GM19239 (cell line): ENCODE data around the gene STK4.
"Not testable (repeated sequence)": the region's sequence is repeated elsewhere in the genome, so short reads cannot be mapped to it uniquely, and the experiment has no call there.

Source experiments
- DNase-seq: peaks from one replicate; pipeline ENCODE4 v3.0.0; 2011; ENCODE audit warnings: low spot score; ENCODE audit not compliant: insufficient read length
- FAIRE-seq: peaks from 2 replicates; lab custom pipeline; 2011; peaks lifted over from hg19 to GRCh38; lab: Jason Lieb, UNC

Gene STK4

DNA sequence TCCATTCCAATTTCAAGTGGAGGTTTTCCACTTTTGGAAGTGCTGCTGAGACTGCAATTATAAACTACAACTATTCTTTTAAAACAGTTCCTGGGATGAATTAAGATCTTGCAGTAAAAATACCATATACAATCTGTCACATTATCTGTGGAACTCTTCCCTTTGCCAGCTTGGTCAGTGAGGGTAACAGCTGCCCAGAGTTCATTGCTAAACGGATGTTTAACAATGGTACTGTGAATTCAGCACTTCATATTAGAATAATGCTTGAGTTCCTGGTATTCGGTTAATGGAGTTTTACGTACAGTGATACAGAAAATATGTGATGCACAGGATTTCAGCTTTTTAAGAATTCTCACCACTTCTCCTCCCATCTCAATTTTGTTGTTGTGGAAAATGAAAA lies 83.1 kb downstream of the STK4 start:
- DNase-seq (no peak), FAIRE-seq (no peak)

GRCh38 chr20:45049904-45050471 lies 83.7 kb downstream of the STK4 start:
- peak; percentile 57 for FAIRE-seq
- no peak for DNase-seq

DNA sequence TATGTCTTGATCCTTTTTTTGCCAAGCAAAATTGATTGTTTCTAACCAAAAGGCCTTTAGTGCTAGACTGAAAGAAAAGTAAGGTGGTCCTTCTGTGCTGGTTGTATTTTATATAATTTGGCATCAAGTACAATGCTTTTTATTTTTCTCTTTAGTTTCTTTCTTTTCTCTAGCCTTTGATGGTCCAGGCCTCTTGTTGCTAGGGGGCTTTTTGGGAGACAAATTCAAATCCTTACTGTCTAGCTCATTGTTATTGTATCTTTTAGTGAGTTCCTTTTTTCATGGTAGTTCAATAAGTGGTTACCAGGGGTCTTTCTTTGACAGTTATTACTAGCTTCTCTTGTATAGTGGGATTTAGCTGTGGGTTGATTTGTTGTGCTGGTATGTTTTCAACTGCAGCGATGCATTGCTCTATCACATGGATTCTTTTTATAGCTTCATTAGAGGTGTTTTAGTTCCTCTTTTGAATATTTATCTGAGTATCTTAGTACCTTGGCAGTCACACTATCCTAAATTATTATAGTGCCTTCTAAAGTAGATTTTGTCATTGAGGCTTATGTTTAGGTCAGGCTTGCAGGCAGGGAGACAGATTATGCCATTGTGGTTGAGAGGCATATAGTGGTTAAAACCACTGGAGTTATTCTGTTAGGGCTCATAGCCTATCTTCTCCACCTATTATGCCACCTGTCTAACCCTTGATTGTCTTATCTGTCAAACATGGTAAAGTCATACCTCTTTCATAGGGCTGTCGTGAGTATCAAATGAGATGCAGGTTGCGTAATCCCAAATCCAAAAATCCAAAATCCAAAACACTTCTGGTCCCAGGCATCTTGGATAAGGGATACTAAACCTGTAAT lies 85.1 kb downstream of the STK4 start:
- FAIRE-seq (peak; percentile 26), DNase-seq (no peak)

- DNase-seq (peak; percentile 7), FAIRE-seq (peak; percentile 91)
Observed at GRCh38 chr20:45052698-45053429, 86.6 kb downstream of the STK4 start.

- DNase-seq (no peak), FAIRE-seq (no peak)
Observed at GRCh38 chr20:45053430-45054351, 87.4 kb downstream of the STK4 start.

GRCh38 chr20:45055056-45055455 lies 88.7 kb downstream of the STK4 start:
- peak; percentile 39 for FAIRE-seq
- DNase-seq: no peak

GRCh38 chr20:45056473-45057173 lies 90.3 kb downstream of the STK4 start:
- DNase-seq: no peak
- no peak for FAIRE-seq

GRCh38 chr20:45058168-45058850 lies 92.0 kb downstream of the STK4 start:
- DNase-seq (no peak), FAIRE-seq (no peak)

DNA sequence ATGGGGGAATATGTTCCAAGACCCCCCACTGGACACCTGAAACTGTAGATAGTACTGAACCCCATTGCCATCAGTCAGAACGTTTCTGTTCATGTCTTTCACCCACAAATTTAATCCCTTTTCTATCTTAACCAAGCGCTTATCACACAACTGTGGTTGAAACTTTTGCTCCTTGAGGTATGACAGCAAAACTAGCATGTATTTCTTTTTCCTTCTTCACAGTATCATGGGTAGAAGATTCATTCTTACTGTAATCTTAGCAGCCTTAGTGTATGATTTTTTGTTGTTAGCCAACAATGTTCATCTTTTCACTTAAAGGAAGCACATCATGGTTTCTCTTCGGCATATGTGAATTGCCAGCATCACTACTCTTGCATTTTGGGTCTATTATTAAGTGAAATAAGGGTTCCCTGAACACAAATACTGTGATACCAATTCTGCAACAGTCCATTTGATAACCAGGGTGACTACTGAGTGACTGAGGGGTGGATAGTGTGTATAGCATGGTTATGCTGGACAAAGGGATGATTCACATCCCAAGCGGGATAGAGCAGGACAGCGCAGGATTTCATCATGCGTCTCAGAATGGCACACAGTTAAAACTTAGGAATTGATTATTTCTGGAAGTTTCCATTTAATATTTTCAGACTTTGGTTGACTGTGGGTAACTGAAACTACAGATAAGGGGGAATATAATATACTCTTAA lies 92.9 kb downstream of the STK4 start:
- FAIRE-seq (no peak), DNase-seq (no peak)

- DNase-seq (no peak), FAIRE-seq (no peak)
Observed at GRCh38 chr20:45060294-45060693, 94.0 kb downstream of the STK4 start.

DNA sequence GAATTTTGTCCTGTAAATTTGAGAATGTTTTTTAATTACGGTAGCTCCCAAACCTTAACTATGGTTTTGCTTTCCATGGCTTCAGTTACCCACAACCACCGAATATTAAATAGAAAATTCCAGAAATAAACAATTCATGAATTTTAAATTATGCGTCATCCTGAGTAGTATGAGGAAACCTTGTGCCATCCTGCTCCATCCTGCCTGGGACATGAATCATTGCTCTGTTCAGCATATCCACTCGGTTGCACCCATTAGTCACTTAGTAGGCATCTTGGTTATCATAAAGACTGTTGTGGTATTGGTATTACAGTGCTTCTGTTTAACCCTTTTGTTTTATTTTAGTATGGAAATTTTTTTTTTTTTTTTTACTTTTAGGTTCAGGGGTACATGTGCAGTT lies 94.9 kb downstream of the STK4 start:
- no peak for FAIRE-seq
- DNase-seq: no peak

- DNase-seq, FAIRE-seq: not testable (repeated sequence)
Observed at GRCh38 chr20:45063107-45063506, 96.8 kb downstream of the STK4 start.

- FAIRE-seq (no peak), DNase-seq (no peak)
Observed at GRCh38 chr20:45064812-45065211, 98.5 kb downstream of the STK4 start.

- no peak for FAIRE-seq
- DNase-seq: no peak
Observed at GRCh38 chr20:45066372-45066771, 100.1 kb downstream of the STK4 start.

DNA sequence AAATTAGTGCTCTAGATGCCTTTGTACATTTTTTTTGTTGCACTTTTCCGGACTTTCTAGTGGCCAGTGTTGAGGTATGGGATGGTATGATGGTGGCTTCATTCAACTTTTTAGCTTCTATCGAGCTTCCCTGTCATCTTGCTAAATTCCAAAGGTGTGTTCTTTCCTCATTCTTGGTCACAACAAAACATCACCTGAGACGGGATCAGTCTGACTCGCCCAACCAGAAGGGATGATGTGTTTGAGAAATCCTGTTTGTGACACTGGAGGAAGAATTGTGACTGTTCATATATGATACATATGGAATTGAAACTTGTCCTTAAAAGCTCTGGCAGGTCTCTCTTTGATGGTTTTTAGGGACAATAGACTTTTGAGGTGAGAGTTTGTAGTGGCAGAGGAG lies 100.8 kb downstream of the STK4 start:
- no peak for DNase-seq
- FAIRE-seq: no peak

DNA sequence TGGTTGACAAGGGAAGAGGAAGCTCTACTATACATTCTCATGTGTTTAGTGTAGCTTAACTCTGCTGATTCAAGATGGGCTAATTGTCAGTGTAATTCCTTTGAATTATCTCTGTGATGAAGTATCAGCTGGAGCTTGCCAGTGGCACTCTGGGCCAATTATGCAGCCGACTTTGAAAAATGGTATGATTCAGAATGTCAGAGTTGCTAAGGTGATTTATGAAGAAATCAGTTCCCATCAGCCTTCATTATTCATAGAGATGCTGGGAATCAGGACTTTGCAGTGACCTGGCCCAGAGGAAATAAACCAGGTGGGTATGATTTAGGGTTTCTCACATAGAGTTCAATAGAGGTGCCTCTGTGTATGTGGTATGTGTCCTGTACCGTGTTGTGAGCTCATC lies 101.2 kb downstream of the STK4 start:
- DNase-seq: no peak

GRCh38 chr20:45069261-45069660 lies 102.9 kb downstream of the STK4 start:
- FAIRE-seq (no peak), DNase-seq (no peak)

More for the DNA sequence above, 101.2 kb downstream of the STK4 start:
- FAIRE-seq: no peak

- no peak for FAIRE-seq
Observed at GRCh38 chr20:45070932-45071632, 104.8 kb downstream of the STK4 start.

More at GRCh38 chr20:45070932-45071632, 104.8 kb downstream of the STK4 start:
- DNase-seq: no peak
